Astrocyte (in vitro differentiated cells and primary cell): Measurements from ENCODE around the gene GHRHR. TPM values are rescaled to one million over a fixed set of nuclear protein-coding genes. Genes with fewer than 3 reads are reported as not detected.

Experiments
- DNase-seq: peaks from one replicate; pipeline ENCODE4 v3.0.0-alpha.2; 2010; ENCODE audit warnings: low read depth
- FAIRE-seq: peaks from 2 replicates; lab custom pipeline; 2011; peaks lifted over from hg19 to GRCh38; lab: Jason Lieb, UNC
- H2AFZ ChIP-seq: 2 replicates; pipeline ENCODE4 v1.6.0; 2012; ENCODE audit warnings: low read depth, low read length, inconsistent platforms
- H3K27ac ChIP-seq: 2 replicates; pipeline ENCODE4 v1.5.1; 2011; ENCODE audit warnings: low read depth, low read length, inconsistent platforms
- H3K27me3 ChIP-seq: 2 replicates; pipeline ENCODE4 v1.6.0; 2011; ENCODE audit warnings: low read length, inconsistent platforms; ENCODE audit not compliant: insufficient read depth
- H3K36me3 ChIP-seq: 2 replicates; pipeline ENCODE4 v1.5.1; 2011; ENCODE audit warnings: low read length, inconsistent platforms; ENCODE audit not compliant: insufficient read depth
- H3K4me1 ChIP-seq: 2 replicates; pipeline ENCODE4 v1.5.1; 2011; ENCODE audit warnings: low read length, inconsistent platforms; ENCODE audit not compliant: insufficient read depth
- H3K4me2 ChIP-seq: 2 replicates; pipeline ENCODE4 v1.6.0; 2012; ENCODE audit warnings: low read length, inconsistent platforms
- H3K4me3 ChIP-seq: 2 replicates; pipeline ENCODE4 v1.5.1; 2011; ENCODE audit warnings: low read depth, mild to moderate bottlenecking, low read length, inconsistent platforms; ENCODE audit not compliant: insufficient read depth
- H3K79me2 ChIP-seq: 2 replicates; pipeline ENCODE4 v1.6.0; 2012; ENCODE audit warnings: mild to moderate bottlenecking, low read length, inconsistent platforms; ENCODE audit not compliant: insufficient read depth
- H3K9ac ChIP-seq: 2 replicates; pipeline ENCODE4 v1.6.0; 2012; ENCODE audit warnings: mild to moderate bottlenecking, low read length, inconsistent platforms
- H3K9me3 ChIP-seq: 2 replicates; pipeline ENCODE4 v1.5.1; 2012; ENCODE audit warnings: low read depth, mild to moderate bottlenecking, low read length, inconsistent platforms; ENCODE audit not compliant: insufficient read depth
- H4K20me1 ChIP-seq: 2 replicates; pipeline ENCODE4 v1.6.0; 2012; ENCODE audit warnings: low read length, inconsistent platforms; ENCODE audit not compliant: insufficient read depth
- H3K27ac Mint-ChIP-seq: one replicate; pipeline ENCODE4 v1.8.0; 2021; ENCODE audit warnings: mild to moderate bottlenecking, mixed read lengths; ENCODE audit not compliant: unreplicated experiment
- H3K27me3 Mint-ChIP-seq: one replicate; pipeline ENCODE4 v1.8.0; 2021; ENCODE audit warnings: low read depth, mixed read lengths; ENCODE audit not compliant: unreplicated experiment
- H3K36me3 Mint-ChIP-seq: one replicate; pipeline ENCODE4 v1.8.0; 2021; ENCODE audit warnings: low read depth, mixed read lengths; ENCODE audit not compliant: unreplicated experiment
- H3K4me1 Mint-ChIP-seq: one replicate; pipeline ENCODE4 v1.8.0; 2021; ENCODE audit warnings: low read depth, mixed read lengths; ENCODE audit not compliant: unreplicated experiment
- H3K4me3 Mint-ChIP-seq: one replicate; pipeline ENCODE4 v1.8.0; 2021; ENCODE audit warnings: mild to moderate bottlenecking, moderate library complexity, mixed read lengths; ENCODE audit not compliant: unreplicated experiment
- H3K9me3 Mint-ChIP-seq: one replicate; pipeline ENCODE4 v1.8.0; 2021; ENCODE audit warnings: mild to moderate bottlenecking, mixed read lengths; ENCODE audit not compliant: unreplicated experiment
- EZH2 ChIP-seq: IDR thresholded peaks from 2 replicates; pipeline ENCODE4 v1.6.1; 2012; ENCODE audit warnings: mild to moderate bottlenecking, low read length, inconsistent platforms; ENCODE audit not compliant: insufficient read depth
- total RNA-seq: library from RNA; stranded (reverse); gene quantifications from 2 replicates; pipeline ENCODE4 v1.2.1, GENCODE V29; 2021
- TF ChIP-seq, protein P1 (sequence below): IDR thresholded peaks from 2 replicates; pipeline ENCODE4 v1.5.1; 2011; ENCODE audit warnings: low read depth, mild to moderate bottlenecking, inconsistent platforms, low read length, moderate library complexity; ENCODE audit not compliant: insufficient read depth

The GHRHR gene
- total RNA-seq, 1 donor from 2014 or later: not detected

DNA sequence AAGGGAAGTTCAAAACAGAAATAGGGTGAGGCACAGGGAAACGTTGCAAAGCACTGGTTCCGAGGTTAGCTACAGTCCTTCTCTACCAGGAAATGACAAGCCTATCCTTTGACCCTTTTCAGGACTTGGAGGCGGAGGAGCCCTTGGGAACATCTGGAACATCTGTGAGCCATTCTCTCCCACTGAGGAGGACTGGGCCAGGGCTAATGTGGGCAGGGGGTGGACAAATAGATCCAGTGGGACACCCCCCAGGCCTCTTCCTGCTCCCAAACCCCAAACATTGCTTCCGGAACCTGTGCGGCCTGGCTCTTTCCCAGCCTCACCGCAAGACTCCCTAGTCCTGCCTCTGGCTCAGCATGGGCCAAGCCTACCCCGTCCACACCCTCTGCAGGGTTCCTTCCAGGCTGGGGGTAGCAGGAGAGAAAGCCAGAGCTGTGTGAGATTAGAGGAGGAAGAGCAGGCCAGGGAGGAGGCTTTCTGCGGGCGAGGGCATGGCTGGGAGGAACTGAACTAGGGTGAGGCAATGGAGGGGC is 36.5 kb downstream of the GHRHR start:
- H3K27ac Mint-ChIP-seq: peak overlapping the region; percentile 47
- FAIRE-seq: no peak

DNA sequence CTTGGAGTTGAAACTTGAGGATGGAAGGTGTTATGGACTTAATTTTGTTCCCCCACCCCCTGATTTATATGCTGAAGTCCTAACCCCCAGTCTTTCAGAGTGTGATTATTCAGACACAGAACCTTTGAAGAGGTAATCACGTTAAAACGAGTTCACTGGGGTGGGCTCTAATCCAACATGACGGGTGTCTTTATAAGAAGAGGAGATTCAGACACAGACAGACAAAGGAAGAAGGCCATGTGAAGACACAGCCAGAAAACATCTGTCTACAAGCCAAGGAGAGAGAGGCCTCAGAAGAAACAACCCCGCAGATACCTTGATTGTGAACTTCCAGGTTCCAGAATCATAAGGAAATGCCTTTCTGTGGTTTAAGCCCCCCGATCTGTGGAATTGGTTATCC is 37.0 kb downstream of the GHRHR start:
- FAIRE-seq (no peak), DNase-seq (no peak)
- no peaks in the 10 kb centered on the region for H3K9me3 ChIP-seq
- peaks cover 33% of the 10 kb centered on the region for H3K4me1 ChIP-seq
- no peaks in the 10 kb centered on the region for H3K36me3 ChIP-seq
- no peaks in the 10 kb centered on the region for H4K20me1 ChIP-seq
- peaks cover 6% of the 10 kb centered on the region for H3K9me3 Mint-ChIP-seq
- peaks cover under 1% of the 10 kb centered on the region for H3K27me3 ChIP-seq
- no peaks in the 10 kb centered on the region for H3K79me2 ChIP-seq
- no peak overlapping the region for H2AFZ ChIP-seq
- no peak overlapping the region for H3K27ac Mint-ChIP-seq
- H3K9ac ChIP-seq: no peak overlapping the region
- peaks cover 21% of the 10 kb centered on the region for H3K27me3 Mint-ChIP-seq
- TF ChIP-seq EZH2: no peak
- TF ChIP-seq, protein P1, sequence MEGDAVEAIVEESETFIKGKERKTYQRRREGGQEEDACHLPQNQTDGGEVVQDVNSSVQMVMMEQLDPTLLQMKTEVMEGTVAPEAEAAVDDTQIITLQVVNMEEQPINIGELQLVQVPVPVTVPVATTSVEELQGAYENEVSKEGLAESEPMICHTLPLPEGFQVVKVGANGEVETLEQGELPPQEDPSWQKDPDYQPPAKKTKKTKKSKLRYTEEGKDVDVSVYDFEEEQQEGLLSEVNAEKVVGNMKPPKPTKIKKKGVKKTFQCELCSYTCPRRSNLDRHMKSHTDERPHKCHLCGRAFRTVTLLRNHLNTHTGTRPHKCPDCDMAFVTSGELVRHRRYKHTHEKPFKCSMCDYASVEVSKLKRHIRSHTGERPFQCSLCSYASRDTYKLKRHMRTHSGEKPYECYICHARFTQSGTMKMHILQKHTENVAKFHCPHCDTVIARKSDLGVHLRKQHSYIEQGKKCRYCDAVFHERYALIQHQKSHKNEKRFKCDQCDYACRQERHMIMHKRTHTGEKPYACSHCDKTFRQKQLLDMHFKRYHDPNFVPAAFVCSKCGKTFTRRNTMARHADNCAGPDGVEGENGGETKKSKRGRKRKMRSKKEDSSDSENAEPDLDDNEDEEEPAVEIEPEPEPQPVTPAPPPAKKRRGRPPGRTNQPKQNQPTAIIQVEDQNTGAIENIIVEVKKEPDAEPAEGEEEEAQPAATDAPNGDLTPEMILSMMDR: no peak
- H3K27ac ChIP-seq: no peak overlapping the region
- H3K4me2 ChIP-seq: no peak overlapping the region
- peaks cover 11% of the 10 kb centered on the region for H3K4me1 Mint-ChIP-seq
- H3K36me3 Mint-ChIP-seq: peaks cover 2% of the 10 kb centered on the region
- no peak overlapping the region for H3K4me3 Mint-ChIP-seq
- no peak overlapping the region for H3K4me3 ChIP-seq

More for the DNA sequence above, 36.5 kb downstream of the GHRHR start:
- H3K4me3 Mint-ChIP-seq: no peak overlapping the region
- Histone ChIP-seq H4K20me1 (no peaks in the 10 kb centered on the region), H3K9ac (no peak overlapping the region), H2AFZ (no peak overlapping the region), H3K4me1 (peaks cover 33% of the 10 kb centered on the region), H3K27me3 (no peaks in the 10 kb centered on the region), H3K4me2 (peak overlapping the region; percentile 7), H3K9me3 (no peaks in the 10 kb centered on the region), H3K4me3 (no peak overlapping the region), H3K27ac (no peak overlapping the region), H3K36me3 (no peaks in the 10 kb centered on the region), H3K79me2 (no peaks in the 10 kb centered on the region)
- H3K27me3 Mint-ChIP-seq: peaks cover 19% of the 10 kb centered on the region
- peaks cover 2% of the 10 kb centered on the region for H3K36me3 Mint-ChIP-seq
- peaks cover 6% of the 10 kb centered on the region for H3K9me3 Mint-ChIP-seq
- no peak for DNase-seq
- H3K4me1 Mint-ChIP-seq: peaks cover 11% of the 10 kb centered on the region
- TF ChIP-seq EZH2: no peak
- TF ChIP-seq, protein P1: no peak

DNA sequence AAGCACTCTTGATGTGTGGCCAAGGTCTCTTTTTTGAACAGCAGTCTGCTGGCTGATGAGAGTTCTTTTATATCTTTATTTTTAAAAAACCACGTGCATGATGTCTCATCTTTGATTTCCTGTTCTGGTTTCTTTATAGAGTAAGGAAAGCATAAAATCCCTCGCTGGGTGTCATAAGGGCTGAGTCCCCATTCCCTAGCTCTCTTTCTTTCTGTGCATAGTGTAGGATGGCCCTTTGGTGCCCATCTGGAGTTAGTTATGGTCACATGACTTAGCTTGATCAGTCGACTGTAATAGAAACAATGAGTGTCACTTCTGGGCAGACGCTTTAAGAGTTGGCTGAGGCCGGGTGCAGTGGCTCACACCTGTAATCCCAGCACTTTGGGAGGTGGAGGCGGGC is 38.5 kb downstream of the GHRHR start:
- no peak overlapping the region for H3K27ac Mint-ChIP-seq
- H3K27me3 Mint-ChIP-seq: peaks cover 17% of the 10 kb centered on the region

More for the DNA sequence above, 38.5 kb downstream of the GHRHR start:
- peaks cover 27% of the 10 kb centered on the region for H3K4me1 ChIP-seq
- H3K4me2 ChIP-seq: peak overlapping the region; percentile 52
- H3K4me3 ChIP-seq: no peak overlapping the region
- Mint-ChIP-seq H3K9me3 (peaks cover 6% of the 10 kb centered on the region), H3K4me3 (no peak overlapping the region), H3K4me1 (peaks cover 11% of the 10 kb centered on the region), H3K36me3 (no peaks in the 10 kb centered on the region)
- H3K9me3 ChIP-seq: no peaks in the 10 kb centered on the region
- no peak for TF ChIP-seq EZH2
- TF ChIP-seq, protein P1: no peak
- H2AFZ ChIP-seq: no peak overlapping the region
- H3K27ac ChIP-seq: no peak overlapping the region
- H3K36me3 ChIP-seq: no peaks in the 10 kb centered on the region
- peaks cover 9% of the 10 kb centered on the region for H3K27me3 ChIP-seq
- H3K9ac ChIP-seq: no peak overlapping the region
- DNase-seq (peak; percentile 39), FAIRE-seq (no peak)
- H4K20me1 ChIP-seq: no peaks in the 10 kb centered on the region
- no peaks in the 10 kb centered on the region for H3K79me2 ChIP-seq
